ENCODE data around the gene TTC13. TPM values are rescaled to one million over a fixed set of nuclear protein-coding genes. Genes with fewer than 3 reads are reported as not detected.

TTC13 gene
- total RNA-seq, 1 donor from 2014 or later: 20.6 TPM

DNA sequence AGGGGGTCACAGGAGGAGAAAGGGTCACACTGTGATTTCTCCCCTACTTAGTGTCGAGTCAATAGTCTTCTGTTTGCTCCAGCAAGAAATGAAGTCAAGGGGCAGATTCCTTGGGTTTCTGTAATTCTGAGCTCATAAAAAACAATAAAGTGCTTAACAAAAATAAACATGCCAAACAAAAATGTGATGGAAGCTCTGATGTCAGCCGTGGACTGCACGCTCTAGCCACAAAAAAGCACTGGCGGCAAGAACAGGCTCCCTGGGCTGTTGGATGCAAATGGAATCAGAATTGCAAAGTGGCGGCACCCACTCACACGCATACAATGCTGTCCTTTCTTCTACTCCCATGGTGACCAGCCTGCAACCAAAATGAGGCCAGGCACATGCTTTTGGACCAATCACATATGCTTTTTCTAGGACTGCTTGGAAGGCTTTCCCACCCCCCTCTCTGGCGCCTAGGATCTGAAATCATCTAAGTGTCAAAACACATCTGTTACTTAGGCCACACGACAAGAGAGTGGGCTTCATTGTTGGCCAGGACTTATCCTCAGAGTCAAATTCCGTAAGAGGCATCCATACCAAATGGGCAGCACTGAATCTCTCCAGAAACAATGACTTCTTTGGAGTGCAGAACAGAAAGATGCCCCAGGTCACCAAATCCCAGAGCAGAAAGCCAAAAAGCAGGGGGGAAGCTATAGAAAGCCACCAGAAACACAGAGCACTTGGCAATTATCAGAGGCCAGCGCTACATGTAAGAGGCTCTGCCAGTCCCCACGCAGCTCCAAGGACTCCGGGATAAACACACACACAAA lies 119.5 kb downstream of the TTC13 start:
- H3K9me3 Mint-ChIP-seq: no peaks in the 10 kb centered on the region
- H3K27me3 Mint-ChIP-seq: no peaks in the 10 kb centered on the region

DNA sequence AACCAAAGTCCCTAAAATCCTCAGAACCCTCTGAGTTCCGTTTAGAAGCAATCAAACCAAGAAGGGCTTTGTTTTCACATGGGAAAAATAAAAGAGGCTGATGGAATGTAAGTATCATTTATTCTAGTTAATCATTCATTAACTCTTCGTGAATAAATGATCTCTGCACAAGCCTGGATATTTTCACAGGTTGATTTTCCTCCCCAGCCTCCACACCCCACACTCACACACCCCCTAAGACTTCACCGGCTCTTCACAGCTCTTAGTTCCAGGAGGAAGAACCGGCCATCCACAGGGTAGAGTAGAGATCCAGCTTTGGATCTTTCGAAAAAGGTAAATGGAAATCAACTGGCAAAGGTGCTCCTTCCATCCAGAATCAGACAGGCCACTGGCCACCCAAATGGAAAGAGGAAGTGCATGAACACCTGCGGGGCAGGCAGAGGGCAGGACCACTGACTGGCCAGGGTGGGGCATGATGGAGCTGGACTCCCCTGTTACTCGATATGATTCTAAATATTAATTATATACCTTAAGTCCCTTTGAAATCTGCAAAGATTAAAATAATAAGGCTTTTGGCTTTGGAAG lies 120.3 kb downstream of the TTC13 start:
- peaks cover 26% of the 10 kb centered on the region for H3K4me1 Mint-ChIP-seq (ENCODE audit: unreplicated experiment)
- no peak overlapping the region for H3K27ac Mint-ChIP-seq
- H3K4me3 Mint-ChIP-seq: no peak overlapping the region
- TF ChIP-seq, protein P1, sequence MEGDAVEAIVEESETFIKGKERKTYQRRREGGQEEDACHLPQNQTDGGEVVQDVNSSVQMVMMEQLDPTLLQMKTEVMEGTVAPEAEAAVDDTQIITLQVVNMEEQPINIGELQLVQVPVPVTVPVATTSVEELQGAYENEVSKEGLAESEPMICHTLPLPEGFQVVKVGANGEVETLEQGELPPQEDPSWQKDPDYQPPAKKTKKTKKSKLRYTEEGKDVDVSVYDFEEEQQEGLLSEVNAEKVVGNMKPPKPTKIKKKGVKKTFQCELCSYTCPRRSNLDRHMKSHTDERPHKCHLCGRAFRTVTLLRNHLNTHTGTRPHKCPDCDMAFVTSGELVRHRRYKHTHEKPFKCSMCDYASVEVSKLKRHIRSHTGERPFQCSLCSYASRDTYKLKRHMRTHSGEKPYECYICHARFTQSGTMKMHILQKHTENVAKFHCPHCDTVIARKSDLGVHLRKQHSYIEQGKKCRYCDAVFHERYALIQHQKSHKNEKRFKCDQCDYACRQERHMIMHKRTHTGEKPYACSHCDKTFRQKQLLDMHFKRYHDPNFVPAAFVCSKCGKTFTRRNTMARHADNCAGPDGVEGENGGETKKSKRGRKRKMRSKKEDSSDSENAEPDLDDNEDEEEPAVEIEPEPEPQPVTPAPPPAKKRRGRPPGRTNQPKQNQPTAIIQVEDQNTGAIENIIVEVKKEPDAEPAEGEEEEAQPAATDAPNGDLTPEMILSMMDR (conservative IDR thresholded peaks at IDR 0.05): no peak
- no peaks in the 10 kb centered on the region for H3K27me3 Mint-ChIP-seq
- peaks cover 53% of the 10 kb centered on the region for H3K36me3 Mint-ChIP-seq
- no peak for DNase-seq (ENCODE audit: extremely low spot score, unreplicated experiment)
- H3K9me3 Mint-ChIP-seq: no peaks in the 10 kb centered on the region

More for the DNA sequence above, 119.5 kb downstream of the TTC13 start:
- Mint-ChIP-seq H3K27ac (no peak overlapping the region), H3K4me3 (peak overlapping the region; percentile 23), H3K4me1 (ENCODE audit: unreplicated experiment) (peaks cover 31% of the 10 kb centered on the region), H3K36me3 (peaks cover 45% of the 10 kb centered on the region)
- TF ChIP-seq, protein P1 (conservative IDR thresholded peaks at IDR 0.05): no peak
- DNase-seq (ENCODE audit: extremely low spot score, unreplicated experiment): no peak

DNA sequence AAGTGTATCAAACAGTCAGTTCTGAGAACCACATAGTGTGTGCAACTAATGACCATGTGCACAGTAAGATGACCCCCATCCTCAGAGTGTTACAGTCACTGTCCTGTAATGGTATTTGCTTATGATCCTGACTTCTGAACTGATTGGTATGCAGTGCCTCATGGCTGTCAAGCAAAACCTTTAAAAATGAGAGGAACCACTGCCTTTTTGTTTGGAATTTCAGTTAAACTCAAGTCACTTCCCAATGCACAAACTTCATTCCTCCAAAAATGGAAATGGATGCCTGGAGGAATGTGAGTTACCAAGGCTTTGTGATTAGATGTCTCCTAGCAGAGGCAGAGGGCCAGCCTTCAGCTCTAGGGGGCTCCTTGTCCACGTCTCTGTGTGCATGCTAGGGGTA lies 120.8 kb downstream of the TTC13 start:
- DNase-seq (ENCODE audit: extremely low spot score, unreplicated experiment): no peak
- H3K27ac Mint-ChIP-seq: no peak overlapping the region
- H3K4me3 Mint-ChIP-seq: no peak overlapping the region
- H3K36me3 Mint-ChIP-seq: peaks cover 58% of the 10 kb centered on the region
- TF ChIP-seq, protein P1 (conservative IDR thresholded peaks at IDR 0.05): no peak
- H3K9me3 Mint-ChIP-seq: peaks cover 2% of the 10 kb centered on the region
- peaks cover 21% of the 10 kb centered on the region for H3K4me1 Mint-ChIP-seq (ENCODE audit: unreplicated experiment)
- no peaks in the 10 kb centered on the region for H3K27me3 Mint-ChIP-seq

DNA sequence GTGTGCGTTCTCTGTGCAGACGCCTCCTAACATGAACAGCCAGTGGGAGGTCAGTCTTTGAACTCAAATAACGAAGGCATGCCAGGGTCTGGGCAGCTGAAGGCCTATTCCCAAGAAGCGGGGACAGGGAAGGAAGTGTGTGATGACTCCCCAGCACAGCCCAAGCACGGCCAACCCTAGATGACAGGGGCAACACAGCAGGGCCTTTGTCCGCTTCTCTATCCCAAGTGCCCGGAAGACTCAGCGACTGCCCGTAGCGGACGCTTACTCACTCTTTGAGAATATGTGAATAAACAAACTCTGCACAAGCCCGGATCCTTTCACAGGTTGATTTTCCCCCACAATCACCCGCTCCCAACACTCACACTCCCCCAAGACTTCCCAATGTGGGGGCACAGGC lies 121.6 kb downstream of the TTC13 start:
- Mint-ChIP-seq H3K36me3 (peaks cover 64% of the 10 kb centered on the region), H3K4me1 (ENCODE audit: unreplicated experiment) (peaks cover 19% of the 10 kb centered on the region), H3K4me3 (no peak overlapping the region), H3K27me3 (no peaks in the 10 kb centered on the region), H3K27ac (peak overlapping the region; percentile 67), H3K9me3 (peaks cover 6% of the 10 kb centered on the region)
- TF ChIP-seq, protein P1 (conservative IDR thresholded peaks at IDR 0.05): no peak
- DNase-seq (ENCODE audit: extremely low spot score, unreplicated experiment): no peak

Other genes starting within 250 kb of the TTC13 start
- 0.72 and 1.1 TPM in 2 replicates for gene CAPN9, start 231.5 kb downstream of the TTC13 start, total RNA-seq (ENCODE audit: low replicate concordance)
- gene C1orf198, start 110.3 kb downstream of the TTC13 start, total RNA-seq (ENCODE audit: low replicate concordance): 42.1 and 62.5 TPM in 2 replicates
- 12.8 TPM in 2 replicates for gene ARV1, start 233 bp upstream of the TTC13 start, total RNA-seq (ENCODE audit: low replicate concordance)
- 8.3 and 11.9 TPM in 2 replicates for gene FAM89A, start 61.4 kb upstream of the TTC13 start, total RNA-seq (ENCODE audit: low replicate concordance)
- 0.65 and 2.1 TPM in 2 replicates for gene TRIM67, start 183.2 kb upstream of the TTC13 start, total RNA-seq (ENCODE audit: low replicate concordance)